MM.1S (cell line): ENCODE results near the gene SCUBE1.

ENCODE experiments used
- DNase-seq: peaks from one replicate; pipeline ENCODE4 v3.0.0-alpha.2; 2015
- H2AFZ ChIP-seq: fragments of 300-600 bp; sonication (generic); 2 replicates; pipeline ENCODE4 v1.6.0; 2016; ENCODE audit warnings: antibody characterized with exemption, low read length
- H3F3A ChIP-seq: fragments of 300-600 bp; sonication (generic); 2 replicates; pipeline ENCODE4 v1.6.1; 2016; ENCODE audit warnings: mild to moderate bottlenecking, antibody characterized with exemption, low read length, moderate library complexity, mixed read lengths; ENCODE audit not compliant: insufficient read depth
- H3K27ac ChIP-seq: fragments of 300-600 bp; sonication (generic); 2 replicates; pipeline ENCODE4 v1.5.1; 2016; ENCODE audit warnings: mild to moderate bottlenecking, low read length
- H3K27me3 ChIP-seq: fragments of 300-600 bp; sonication (generic); replicated peaks from 2 replicates; pipeline ENCODE4 v1.6.0; 2016; ENCODE audit warnings: low read length; ENCODE audit not compliant: insufficient read depth
- H3K36me3 ChIP-seq: fragments of 300-600 bp; sonication (generic); replicated peaks from 2 replicates; pipeline ENCODE4 v1.6.1; 2016; ENCODE audit warnings: mild to moderate bottlenecking, low read length, mixed read lengths; ENCODE audit not compliant: insufficient read depth
- H3K4me1 ChIP-seq: fragments of 300-600 bp; sonication (generic); 2 replicates; pipeline ENCODE4 v1.6.1; 2016; ENCODE audit warnings: low read length, mixed read lengths
- H3K4me2 ChIP-seq: fragments of 300-600 bp; sonication (generic); 2 replicates; pipeline ENCODE4 v1.6.0; 2016; ENCODE audit warnings: low read depth, low read length
- H3K4me3 ChIP-seq: fragments of 300-600 bp; sonication (generic); 2 replicates; pipeline ENCODE4 v1.5.1; 2016; ENCODE audit warnings: low read length, mixed read lengths
- H3K79me2 ChIP-seq: fragments of 300-600 bp; sonication (generic); 2 replicates; pipeline ENCODE4 v1.6.1; 2016; ENCODE audit warnings: mixed run types, low read length, mixed read lengths
- H3K9ac ChIP-seq: fragments of 300-600 bp; sonication (generic); 2 replicates; pipeline ENCODE4 v1.6.1; 2016; ENCODE audit warnings: low read length, mixed read lengths
- H3K9me2 ChIP-seq: fragments of 300-600 bp; sonication (generic); replicated peaks from 2 replicates; pipeline ENCODE4 v1.6.1; 2016; ENCODE audit warnings: mild to moderate bottlenecking, low read length, mixed read lengths; ENCODE audit not compliant: insufficient read depth
- H3K9me3 ChIP-seq: fragments of 300-600 bp; sonication (generic); replicated peaks from 2 replicates; pipeline ENCODE4 v1.6.1; 2016; ENCODE audit warnings: mild to moderate bottlenecking, low read length, mixed read lengths; ENCODE audit not compliant: insufficient read depth
- H4K20me1 ChIP-seq: fragments of 300-600 bp; sonication (generic); 2 replicates; pipeline ENCODE4 v1.6.1; 2016; ENCODE audit warnings: mild to moderate bottlenecking, low read length, moderate library complexity, mixed read lengths; ENCODE audit not compliant: insufficient read depth
- CTCF ChIP-seq: fragments of 300-600 bp; sonication (generic); IDR thresholded peaks from 2 replicates; pipeline ENCODE4 v1.5.1; 2016; ENCODE audit warnings: antibody characterized with exemption, low read length, mixed read lengths
- EZH2 ChIP-seq: fragments of 300-600 bp; sonication (generic); optimal IDR thresholded peaks from 2 replicates; pipeline ENCODE3; 2017; ENCODE audit warnings: low read depth, mild to moderate bottlenecking, antibody characterized with exemption, low read length, mixed read lengths
- EZH2phosphoT487 ChIP-seq: fragments of 300-600 bp; sonication (generic); IDR thresholded peaks from 2 replicates; pipeline ENCODE4 v1.6.1; 2018; ENCODE audit warnings: antibody characterized with exemption, low read length

Gene SCUBE1

GRCh38 chr22:43164636-43165035 lies 178.5 kb downstream of the SCUBE1 start:
- H2AFZ ChIP-seq = no peak overlapping the region
- H3K4me3 ChIP-seq = no peak overlapping the region
- no peak overlapping the region for H3K4me2 ChIP-seq
- no peak for TF ChIP-seq EZH2
- no peak for TF ChIP-seq CTCF
- no peak for TF ChIP-seq EZH2phosphoT487
- no peak overlapping the region for H3K27ac ChIP-seq
- H3K9me2 ChIP-seq = no peaks in the 10 kb centered on the region
- no peaks in the 10 kb centered on the region for H3K27me3 ChIP-seq
- no peak for DNase-seq
- no peaks in the 10 kb centered on the region for H3K4me1 ChIP-seq
- H3F3A ChIP-seq = no peaks in the 10 kb centered on the region; the same call in 1 of the 2 replicates
- no peaks in the 10 kb centered on the region for H4K20me1 ChIP-seq
- no peaks in the 10 kb centered on the region for H3K36me3 ChIP-seq
- H3K9ac ChIP-seq = no peak overlapping the region
- no peaks in the 10 kb centered on the region for H3K9me3 ChIP-seq
- no peaks in the 10 kb centered on the region for H3K79me2 ChIP-seq

- TF ChIP-seq EZH2phosphoT487 = no peak
- TF ChIP-seq CTCF = no peak
- TF ChIP-seq EZH2 = no peak
- Histone ChIP-seq H4K20me1 (no peaks in the 10 kb centered on the region), H3K9me2 (no peaks in the 10 kb centered on the region)
Measured at GRCh38 chr22:43163241-43163795, 179.9 kb downstream of the SCUBE1 start.

GRCh38 chr22:43162412-43163150 lies 180.6 kb downstream of the SCUBE1 start:
- DNase-seq = no peak
- Histone ChIP-seq H3K4me3 (no peak overlapping the region), H3K9ac (no peak overlapping the region), H3K9me3 (no peaks in the 10 kb centered on the region), H2AFZ (no peak overlapping the region), H3F3A (no peaks in the 10 kb centered on the region; the same call in 1 of the 2 replicates), H3K27me3 (no peaks in the 10 kb centered on the region), H3K27ac (no peak overlapping the region), H3K9me2 (no peaks in the 10 kb centered on the region), H3K79me2 (no peaks in the 10 kb centered on the region), H3K4me1 (no peaks in the 10 kb centered on the region), H3K4me2 (no peak overlapping the region), H3K36me3 (no peaks in the 10 kb centered on the region), H4K20me1 (no peaks in the 10 kb centered on the region)
- TF ChIP-seq CTCF (no peak), EZH2 (no peak), EZH2phosphoT487 (no peak)

More at GRCh38 chr22:43163241-43163795, 179.9 kb downstream of the SCUBE1 start:
- no peak overlapping the region for H3K9ac ChIP-seq
- no peak overlapping the region for H3K4me2 ChIP-seq
- H3K27me3 ChIP-seq = no peaks in the 10 kb centered on the region
- H3K79me2 ChIP-seq = no peaks in the 10 kb centered on the region
- H2AFZ ChIP-seq = no peak overlapping the region
- H3K4me1 ChIP-seq = no peaks in the 10 kb centered on the region
- no peak for DNase-seq
- H3K36me3 ChIP-seq = no peaks in the 10 kb centered on the region
- H3K27ac ChIP-seq = no peak overlapping the region
- H3K9me3 ChIP-seq = no peaks in the 10 kb centered on the region
- no peaks in the 10 kb centered on the region; the same call in 1 of the 2 replicates for H3F3A ChIP-seq
- H3K4me3 ChIP-seq = no peak overlapping the region
